GM12892 (cell line): ENCODE data around the gene ZNF354C.

Source experiments
- POLR2A ChIP-seq: IDR thresholded peaks from 2 replicates; pipeline ENCODE4 v1.6.1; 2011; ENCODE audit warnings: low read depth, low read length, control low read depth
- POLR2AphosphoS5 ChIP-seq: IDR thresholded peaks from 2 replicates; pipeline ENCODE4 v1.6.1; 2011; ENCODE audit warnings: low read depth, low read length, control low read depth

- no peak for TF ChIP-seq POLR2A
- TF ChIP-seq POLR2AphosphoS5, result no peak
Measured at GRCh38 chr5:179123491-179124272, 63.5 kb downstream of the ZNF354C start.
